GM12878 (cell line): ENCODE results near the gene NFATC1. TPM values are rescaled to one million over a fixed set of nuclear protein-coding genes. Genes with fewer than 3 reads are reported as not detected.

ENCODE experiments used
- ASH2L ChIP-seq: fragments of 300-600, 200-600 bp; sonication (generic); IDR thresholded peaks from 2 replicates; pipeline ENCODE4 v1.6.1; 2017; ENCODE audit warnings: low read depth, mild to moderate bottlenecking, borderline replicate concordance
- ATF7 ChIP-seq: fragments of 450-650 bp; IDR thresholded peaks from 2 replicates; pipeline ENCODE4 v1.6.1; 2016; ENCODE audit warnings: low read depth, mild to moderate bottlenecking
- BACH1 ChIP-seq: fragments of 450-650 bp; IDR thresholded peaks from 2 replicates; pipeline ENCODE4 v1.6.1; 2017; ENCODE audit warnings: mild to moderate bottlenecking, borderline replicate concordance
- BCL11A ChIP-seq: IDR thresholded peaks from 2 replicates; pipeline ENCODE4 v1.6.1; 2011; ENCODE audit warnings: low read depth, low read length
- BCL3 ChIP-seq: IDR thresholded peaks from 2 replicates; pipeline ENCODE4 v1.6.1; 2011; ENCODE audit warnings: borderline replicate concordance, low read depth, mild to moderate bottlenecking, moderate library complexity, low read length; ENCODE audit not compliant: insufficient read depth, poor library complexity, severe bottlenecking
- BHLHE40 ChIP-seq, 2 experiments: fragments of 450-650 bp in 1 of 2; IDR thresholded peaks; 2 replicates each; pipeline ENCODE4 v1.6.1; 2011 to 2017; ENCODE audit warnings: low read depth in 2 of 2, borderline replicate concordance in 1 of 2, improper control_type of control experiment in 1 of 2, low read length in 1 of 2, mild to moderate bottlenecking in 1 of 2
- CEBPZ ChIP-seq: fragments of 150-350 bp; IDR thresholded peaks from 2 replicates; pipeline ENCODE4 v1.6.1; 2016; ENCODE audit warnings: low read depth, low read length
- CHD4 ChIP-seq: fragments of 200-600 bp; sonication (generic); IDR thresholded peaks from 2 replicates; pipeline ENCODE4 v1.6.1; 2016; ENCODE audit warnings: mild to moderate bottlenecking
- FOXK2 ChIP-seq: fragments of 450-650 bp; IDR thresholded peaks from 2 replicates; pipeline ENCODE4 v1.6.1; 2017; ENCODE audit warnings: mild to moderate bottlenecking, moderate library complexity
- HDAC2 ChIP-seq: fragments of 200-600 bp; sonication (generic); IDR thresholded peaks from 2 replicates; pipeline ENCODE4 v1.6.1; 2017
- HDGF ChIP-seq: fragments of 450-650 bp; IDR thresholded peaks from 2 replicates; pipeline ENCODE4 v1.6.1; 2016; ENCODE audit warnings: antibody characterized with exemption
- KDM1A ChIP-seq: fragments of 200-600 bp; sonication (generic); IDR thresholded peaks from 2 replicates; pipeline ENCODE4 v1.6.1; 2016; ENCODE audit warnings: borderline replicate concordance
- MEF2A ChIP-seq: IDR thresholded peaks from 2 replicates; pipeline ENCODE4 v1.6.1; 2011; ENCODE audit warnings: low read depth, mild to moderate bottlenecking, low read length, moderate library complexity; ENCODE audit not compliant: insufficient read depth
- MEF2B ChIP-seq: fragments of 450-650 bp; IDR thresholded peaks from 2 replicates; pipeline ENCODE4 v1.6.1; 2018; ENCODE audit warnings: mild to moderate bottlenecking, moderate library complexity; ENCODE audit not compliant: partially characterized antibody, poor library complexity, severe bottlenecking
- MLLT1 ChIP-seq: fragments of 450-650 bp; IDR thresholded peaks from 2 replicates; pipeline ENCODE4 v1.6.1; 2016; ENCODE audit warnings: mild to moderate bottlenecking
- MXI1 ChIP-seq: fragments of 150-350 bp; IDR thresholded peaks from 2 replicates; pipeline ENCODE4 v1.6.1; 2011; ENCODE audit warnings: low read depth, mild to moderate bottlenecking, inconsistent platforms, low read length, improper control_type of control experiment
- MYC ChIP-seq: IDR thresholded peaks from 2 replicates; pipeline ENCODE4 v1.6.1; 2011; ENCODE audit warnings: mild to moderate bottlenecking, low read length, moderate library complexity, inconsistent platforms; ENCODE audit not compliant: insufficient read depth, insufficient replicate concordance, insufficient read length, severe bottlenecking
- NFXL1 ChIP-seq: fragments of 450-650 bp; IDR thresholded peaks from 2 replicates; pipeline ENCODE4 v1.6.1; 2017; ENCODE audit warnings: antibody characterized with exemption, mild to moderate bottlenecking, borderline replicate concordance
- SREBF2 ChIP-seq: IDR thresholded peaks from 2 replicates; pipeline ENCODE4 v1.6.1; 2012; ENCODE audit warnings: mild to moderate bottlenecking, low read length
- YBX1 ChIP-seq: fragments of 450-650 bp; IDR thresholded peaks from 2 replicates; pipeline ENCODE4 v1.6.1; 2016; ENCODE audit warnings: antibody characterized with exemption
- ZNF384 ChIP-seq: IDR thresholded peaks from 2 replicates; pipeline ENCODE4 v1.6.1; 2012; ENCODE audit warnings: low read depth, mild to moderate bottlenecking, low read length, improper control_type of control experiment, borderline replicate concordance
- polyA plus RNA-seq, 11 experiments: library from polyadenylated mRNA; depleted of rRNA in 4 of 11; unstranded in 6 of 11; stranded (reverse) in 5 of 11; fragments of >200 nt; fragmentation: Nextera tagmentation in 4 of 11; fragmentation: Illumina TruSeq in 1 of 11; extraction: Ambion mirVana in 4 of 11; extraction: Trizol in 1 of 11; gene quantifications; 1 replicate in 1 of 11; 2 replicates in 10 of 11; pipeline versions ENCODE4 v1.2.1 to v1.2.3, GENCODE V29; 2011 to 2016; ENCODE audit warnings: inconsistent platforms in 2 of 11, missing spikeins in 2 of 11, low read depth in 1 of 11
- total RNA-seq, 4 experiments: library from RNA; depleted of rRNA in 3 of 4; stranded (reverse); fragments of >200 nt in 3 of 4; fragmentation: Illumina TruSeq in 1 of 4; extraction: Trizol in 1 of 4; gene quantifications; 2 replicates each; pipeline versions ENCODE4 v1.2.1 to v1.2.3, GENCODE V29; 2013 to 2021
- TF ChIP-seq, protein P1 (sequence below): fragments of 450-650 bp; IDR thresholded peaks from 2 replicates; pipeline ENCODE4 v1.6.1; 2017; ENCODE audit warnings: mild to moderate bottlenecking, low read depth, inconsistent platforms; ENCODE audit not compliant: poor library complexity, severe bottlenecking

NFATC1 gene
- total and polyA plus RNA-seq, 10 of the 15 experiments (the other 5 are each of a cell fraction or from before 2014, with no cell fraction given): 0.84 to 20.8 (median 5.1) TPM

GRCh38 chr18:79405781-79406575, 10.2 kb downstream of the NFATC1 start (continued):
- TF ChIP-seq CEBPZ (no peak), HDAC2 (no peak), CHD4 (no peak), BCL11A (0 out of 2 replicates have a peak, but pooled peaks have one; percentile 12), MYC (no peak), HDGF (peak; percentile 61; the same call in 1 of the 2 replicates), NFXL1 (no peak), MXI1 (peak; percentile 64), BHLHE40 (IDR thresholded peaks at IDR 0.05; ENCODE audit: borderline replicate concordance in 1 of 2, low read depth in 2 of 2, low read length in 1 of 2) (peak; percentile 52 to 80; a peak in 3 of 4 replicates), ZNF384 (no peak), SREBF2 (no peak), BCL3 (no peak), ASH2L (no peak), MEF2A (no peak), ATF7 (peak; percentile 36; the same call in 1 of the 2 replicates), MLLT1 (0 out of 2 replicates have a peak, but pooled peaks have one; percentile 24), FOXK2 (no peak), KDM1A (no peak), MEF2B (peak; percentile 53), YBX1 (no peak), BACH1 (no peak)
- TF ChIP-seq, protein P1, sequence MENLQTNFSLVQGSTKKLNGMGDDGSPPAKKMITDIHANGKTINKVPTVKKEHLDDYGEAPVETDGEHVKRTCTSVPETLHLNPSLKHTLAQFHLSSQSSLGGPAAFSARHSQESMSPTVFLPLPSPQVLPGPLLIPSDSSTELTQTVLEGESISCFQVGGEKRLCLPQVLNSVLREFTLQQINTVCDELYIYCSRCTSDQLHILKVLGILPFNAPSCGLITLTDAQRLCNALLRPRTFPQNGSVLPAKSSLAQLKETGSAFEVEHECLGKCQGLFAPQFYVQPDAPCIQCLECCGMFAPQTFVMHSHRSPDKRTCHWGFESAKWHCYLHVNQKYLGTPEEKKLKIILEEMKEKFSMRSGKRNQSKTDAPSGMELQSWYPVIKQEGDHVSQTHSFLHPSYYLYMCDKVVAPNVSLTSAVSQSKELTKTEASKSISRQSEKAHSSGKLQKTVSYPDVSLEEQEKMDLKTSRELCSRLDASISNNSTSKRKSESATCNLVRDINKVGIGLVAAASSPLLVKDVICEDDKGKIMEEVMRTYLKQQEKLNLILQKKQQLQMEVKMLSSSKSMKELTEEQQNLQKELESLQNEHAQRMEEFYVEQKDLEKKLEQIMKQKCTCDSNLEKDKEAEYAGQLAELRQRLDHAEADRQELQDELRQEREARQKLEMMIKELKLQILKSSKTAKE: no peak
